RCC 7860 (cell line): ENCODE data around the gene SLA2.
"Not testable (repeated sequence)": the region's sequence is repeated elsewhere in the genome, so short reads cannot be mapped to it uniquely, and the experiment has no call there.

Source experiments
- DNase-seq: peaks from one replicate; pipeline ENCODE4 v3.0.0-alpha.2; 2015; ENCODE audit warnings: low spot score
- FAIRE-seq: peaks from 2 replicates; lab custom pipeline; 2012; peaks lifted over from hg19 to GRCh38; lab: Jason Lieb, UNC

Gene SLA2

DNA sequence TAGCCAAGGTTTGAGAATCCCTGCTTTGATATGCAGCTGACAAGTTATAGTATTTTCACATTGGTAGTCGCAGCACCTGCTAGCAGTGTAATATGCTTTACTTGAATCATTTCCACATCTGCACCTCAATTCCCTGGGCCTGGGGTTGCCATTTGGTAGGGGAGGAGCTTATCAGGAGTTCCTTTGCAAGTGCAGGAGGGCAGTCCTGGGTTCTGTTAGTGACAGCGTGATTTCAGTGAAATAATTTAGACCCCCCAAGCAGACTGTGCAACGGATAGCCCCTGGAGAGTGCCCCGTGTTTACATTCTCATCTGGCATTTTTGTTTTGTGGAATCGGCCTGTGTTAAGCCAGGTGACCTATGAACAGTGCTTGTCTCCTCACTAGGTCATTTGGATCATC is 34.4 kb downstream of the SLA2 start:
- no peak for FAIRE-seq
- no peak for DNase-seq

DNA sequence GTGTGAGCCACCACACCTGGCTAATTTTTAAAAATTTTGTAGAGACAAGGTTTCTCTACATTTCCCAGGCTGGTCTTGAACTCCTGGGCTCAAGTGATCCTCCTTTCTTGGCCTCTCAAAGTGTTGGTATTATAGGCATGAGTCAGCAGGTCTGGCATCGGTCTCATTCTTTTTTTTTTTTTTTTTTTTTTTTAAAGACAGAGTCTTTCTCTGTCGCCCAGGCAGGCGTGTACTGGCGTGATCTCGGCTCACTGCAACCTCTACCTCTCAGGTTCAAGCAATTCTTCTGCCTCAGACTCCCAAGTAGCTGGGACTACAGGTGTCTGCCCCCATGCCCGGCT is 37.6 kb downstream of the SLA2 start:
- not testable (repeated sequence) for FAIRE-seq

GRCh38 chr20:36607586-36608387 is 38.2 kb downstream of the SLA2 start:
- DNase-seq (peak; percentile 79), FAIRE-seq (no peak)

More for the DNA sequence above, 37.6 kb downstream of the SLA2 start:
- not testable (repeated sequence) for DNase-seq

DNA sequence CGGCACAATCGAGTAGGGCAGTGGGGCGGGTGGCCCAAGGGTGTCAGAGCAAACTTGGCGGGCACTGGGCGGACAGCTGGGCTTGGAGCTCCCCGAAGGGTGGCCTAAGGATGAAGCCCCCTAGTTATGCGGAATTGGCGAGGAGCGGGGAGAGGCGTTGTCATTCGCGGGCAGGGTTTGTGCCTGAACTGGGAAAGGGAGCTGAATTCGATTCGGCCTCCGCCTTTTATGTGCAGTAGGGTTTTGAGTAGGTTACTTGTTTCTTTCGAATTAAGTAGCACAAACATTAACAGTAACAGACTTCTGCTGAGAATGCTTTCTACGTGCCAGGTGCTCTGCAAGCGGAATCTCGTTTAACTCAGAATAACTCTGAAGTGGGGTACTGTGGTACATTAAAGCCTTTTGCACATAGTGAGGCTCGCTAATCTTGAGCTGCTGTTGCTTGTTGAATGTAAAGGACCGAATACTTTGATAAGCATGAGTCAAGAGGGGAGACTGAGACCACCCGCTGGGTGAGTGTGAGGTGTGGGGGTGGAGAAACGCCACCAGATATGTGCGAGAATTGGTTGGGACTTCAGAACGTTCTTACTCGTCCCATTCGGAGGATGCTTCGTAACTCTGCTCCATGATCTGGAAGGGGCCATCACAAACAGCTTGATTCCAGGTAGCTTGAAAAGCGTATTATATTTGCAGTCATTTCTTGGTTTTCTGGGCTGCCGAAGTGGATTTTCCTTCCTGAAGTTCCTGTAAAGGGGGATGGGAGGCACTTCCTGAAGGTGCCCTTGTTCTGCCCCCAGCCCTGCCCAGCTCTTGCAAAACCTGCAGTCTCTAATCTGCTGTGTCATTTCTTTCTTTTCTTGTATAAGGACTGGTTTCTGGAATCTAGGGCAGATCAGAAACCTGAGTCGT is 39.6 kb downstream of the SLA2 start:
- FAIRE-seq, result no peak
- DNase-seq, result peak; percentile 47

DNA sequence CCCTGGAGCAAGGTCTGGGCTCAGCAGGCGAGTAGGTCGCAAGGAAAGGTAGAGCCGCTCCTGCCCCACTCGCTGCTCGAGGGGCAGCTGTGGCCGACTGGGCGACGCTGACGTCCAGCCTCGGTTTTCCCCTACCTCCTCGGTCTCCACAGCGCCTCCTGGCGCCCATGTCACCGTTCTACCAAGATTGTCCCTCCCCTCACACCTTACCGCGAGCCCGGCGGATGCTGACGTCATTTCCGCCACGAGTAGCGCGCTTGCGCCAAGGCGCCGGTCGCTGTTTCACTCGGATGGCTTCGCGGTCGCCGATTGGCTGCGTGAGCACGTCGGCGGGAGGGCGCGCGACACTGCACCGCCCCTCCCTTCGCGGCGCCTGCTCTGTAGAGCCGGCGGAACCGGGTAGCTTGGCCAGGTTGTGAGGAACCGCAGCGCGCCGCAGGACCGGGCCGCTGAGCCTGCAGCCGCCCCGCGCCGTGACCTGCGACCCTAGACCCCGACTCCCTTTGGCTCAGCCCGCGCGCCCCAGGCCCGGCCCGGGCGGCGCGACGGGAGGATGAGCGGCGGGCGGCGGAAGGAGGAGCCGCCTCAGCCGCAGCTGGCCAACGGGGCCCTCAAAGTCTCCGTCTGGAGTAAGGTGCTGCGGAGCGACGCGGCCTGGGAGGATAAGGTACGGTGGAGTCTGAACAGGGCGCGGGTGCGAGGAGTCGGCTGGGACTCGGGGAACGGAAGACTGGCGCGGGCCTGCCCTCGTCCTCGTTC is 40.4 kb downstream of the SLA2 start, which contains the start of gene RAB5IF:
Gene RAB5IF (plus strand): TSS at position 381 of the 759 bp plus-strand sequence. CDS start 173 bp downstream, at position 554.
- peak; percentile 97 for DNase-seq
- peak; percentile 85 for FAIRE-seq

DNA sequence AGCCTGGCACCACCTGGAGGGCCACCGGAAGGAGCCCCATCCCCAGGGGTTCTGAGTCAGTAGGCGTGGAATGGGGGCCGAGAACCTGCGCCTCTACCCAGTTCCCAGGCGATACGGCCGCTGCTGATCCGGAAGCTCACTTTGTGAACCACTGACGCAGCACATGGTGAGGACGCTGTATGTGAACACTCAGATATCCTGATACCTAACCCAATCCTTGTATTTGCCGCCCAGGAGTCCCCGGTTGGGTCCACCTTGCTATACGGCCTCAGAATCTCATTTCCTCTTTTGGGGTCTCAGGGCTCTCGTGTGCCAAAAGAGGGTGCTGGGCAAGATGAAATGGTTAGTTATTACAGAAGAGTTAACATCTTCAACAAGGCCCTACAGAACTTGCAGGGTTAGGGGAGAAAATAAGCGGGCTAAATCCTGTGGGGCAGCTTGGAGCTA is 41.0 kb downstream of the SLA2 start:
- peak; percentile 12 for DNase-seq

DNA sequence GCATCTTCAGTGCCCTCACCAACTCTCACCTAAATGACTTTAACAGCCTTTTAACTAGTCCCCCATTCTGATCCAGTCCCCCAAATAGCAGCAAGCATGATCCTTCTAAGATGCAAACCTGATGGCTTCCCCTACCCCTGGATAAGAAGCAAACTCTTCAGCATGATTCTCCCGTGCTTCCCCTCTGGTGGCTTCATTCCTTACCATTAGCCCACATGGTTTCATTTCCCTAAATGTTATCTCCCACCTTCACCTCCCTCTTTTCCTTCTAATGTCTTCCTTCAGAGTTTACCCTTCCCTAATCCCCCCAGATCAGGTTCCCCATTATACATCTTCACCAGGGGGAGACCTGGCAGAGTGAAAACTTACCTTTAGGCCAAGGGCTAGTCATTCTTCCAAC is 44.5 kb downstream of the SLA2 start:
- FAIRE-seq, result no peak
- DNase-seq, result no peak

More for the DNA sequence above, 41.0 kb downstream of the SLA2 start:
- FAIRE-seq, result no peak

- FAIRE-seq (no peak), DNase-seq (no peak)
Observed at GRCh38 chr20:36599912-36600345, 46.1 kb downstream of the SLA2 start.

GRCh38 chr20:36593347-36593929 is 52.6 kb downstream of the SLA2 start:
- DNase-seq (no peak), FAIRE-seq (no peak)

GRCh38 chr20:36591854-36592641 is 53.9 kb downstream of the SLA2 start:
- DNase-seq, result no peak
- FAIRE-seq, result no peak

DNA sequence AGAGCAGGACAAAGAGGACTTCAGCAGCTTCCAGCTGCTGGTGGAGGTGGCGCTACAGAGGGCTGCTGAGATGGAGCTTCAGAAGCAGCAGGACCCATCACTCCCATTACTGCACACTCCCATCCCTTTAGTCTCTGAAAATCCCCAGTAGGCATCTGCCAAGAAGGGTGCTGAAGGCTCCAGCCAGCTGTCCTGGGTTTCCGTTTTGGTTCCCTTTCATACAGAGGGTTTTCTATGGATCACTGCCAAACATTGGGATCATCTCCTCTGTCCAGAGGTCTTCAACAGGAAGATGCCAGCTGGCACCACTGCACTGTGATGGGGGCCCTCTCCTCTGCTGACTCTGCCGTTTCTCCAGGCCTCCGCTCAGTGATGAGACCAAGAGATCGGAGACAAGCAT is 54.7 kb downstream of the SLA2 start:
- DNase-seq (no peak), FAIRE-seq (no peak)

GRCh38 chr20:36587388-36588070 is 58.5 kb downstream of the SLA2 start:
- no peak for DNase-seq
- FAIRE-seq, result no peak

DNA sequence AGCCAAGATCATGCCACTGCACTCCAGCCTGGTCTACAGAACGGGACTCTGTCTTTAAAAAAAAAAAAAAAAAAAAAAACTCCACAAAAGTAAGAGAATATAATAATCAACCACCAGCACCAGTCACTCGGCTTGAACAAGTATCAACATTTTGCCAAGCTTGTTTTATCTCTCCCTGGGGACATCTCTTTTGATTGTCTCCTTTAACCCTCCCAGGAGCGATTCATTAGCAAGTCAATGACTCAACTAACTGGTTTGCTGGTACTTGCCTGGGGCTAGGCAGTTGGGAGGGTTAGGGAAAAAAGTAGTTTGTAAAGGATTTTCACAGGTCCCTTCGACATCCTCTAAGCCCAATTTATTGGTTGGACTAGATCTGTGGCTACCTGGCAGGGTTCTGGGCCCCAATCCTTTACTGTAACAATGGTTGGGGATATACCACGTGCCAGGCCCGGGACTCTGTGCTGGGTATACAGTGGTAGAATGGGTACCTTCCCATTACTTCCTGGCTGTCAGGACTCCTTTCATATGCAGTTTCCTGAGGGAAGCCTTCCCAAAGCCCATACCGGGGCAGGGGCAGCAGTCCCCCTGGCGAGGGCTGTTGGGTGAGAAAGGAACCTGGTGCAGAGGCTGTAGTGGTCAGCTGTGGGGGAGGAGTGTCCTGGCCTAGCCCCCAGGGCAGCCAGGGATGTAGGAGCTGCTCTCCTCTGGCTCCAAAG is 60.4 kb downstream of the SLA2 start:
- DNase-seq (no peak), FAIRE-seq (no peak)

- FAIRE-seq, result no peak
Observed at GRCh38 chr20:36584018-36584481, 61.9 kb downstream of the SLA2 start.

GRCh38 chr20:36582821-36583220 is 63.2 kb downstream of the SLA2 start:
- DNase-seq, result no peak
- no peak for FAIRE-seq

More at GRCh38 chr20:36584018-36584481, 61.9 kb downstream of the SLA2 start:
- no peak for DNase-seq

- no peak for DNase-seq
- no peak for FAIRE-seq
Observed at GRCh38 chr20:36582322-36582721, 63.7 kb downstream of the SLA2 start.

DNA sequence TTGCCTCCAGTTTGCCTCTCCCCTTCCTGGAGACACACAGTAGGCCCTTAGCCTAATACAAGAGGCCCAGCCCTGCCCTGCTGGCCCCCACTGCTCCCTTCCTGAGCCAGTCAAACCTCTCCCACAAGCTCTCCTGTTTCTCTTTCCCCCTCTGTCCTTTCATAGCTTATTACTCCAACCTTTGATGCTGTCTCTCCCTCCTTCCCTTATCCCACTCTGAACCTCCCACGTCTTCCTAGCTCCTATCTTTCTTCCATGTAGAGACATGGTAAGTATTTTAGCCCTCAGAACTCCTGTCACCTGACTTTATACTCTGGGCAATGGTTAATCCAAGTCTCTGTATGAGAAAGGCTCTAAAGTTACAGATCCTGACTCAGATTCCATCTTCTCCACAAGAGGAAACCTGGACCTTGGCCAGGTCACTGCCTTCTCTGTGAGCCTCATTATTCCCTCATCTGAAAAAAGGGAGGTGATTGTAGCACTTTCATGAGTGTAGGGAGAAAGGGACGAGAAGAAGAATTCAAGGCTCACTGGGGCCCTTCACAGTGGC is 65.9 kb downstream of the SLA2 start:
- FAIRE-seq, result peak; percentile 75
- DNase-seq, result peak; percentile 33
